Neuronal stem cell (in vitro differentiated cells): ENCODE results near the gene SEL1L3. TPM values are rescaled to one million over a fixed set of nuclear protein-coding genes. Genes with fewer than 3 reads are reported as not detected.
"Not testable (repeated sequence)": the region's sequence is repeated elsewhere in the genome, so short reads cannot be mapped to it uniquely, and the experiment has no call there.

Experiments
- DNase-seq: peaks from one replicate; pipeline ENCODE4 v3.0.0-alpha.2; 2013; ENCODE audit warnings: low spot score
- H2AFZ ChIP-seq: one replicate; pipeline ENCODE4 v1.6.1; 2013; ENCODE audit warnings: mild to moderate bottlenecking, low read length, inconsistent platforms
- H2AK5ac ChIP-seq: 2 replicates; pipeline ENCODE4 v1.6.1; 2013; ENCODE audit warnings: low read depth, mild to moderate bottlenecking, inconsistent platforms, low read length, moderate library complexity, mixed read lengths
- H2BK120ac ChIP-seq: 2 replicates; pipeline ENCODE4 v1.6.1; 2013; ENCODE audit warnings: low read depth, mild to moderate bottlenecking, inconsistent platforms, low read length, moderate library complexity, mixed read lengths
- H2BK12ac ChIP-seq: one replicate; pipeline ENCODE4 v1.6.1; 2013; ENCODE audit warnings: low read length, inconsistent platforms
- H2BK15ac ChIP-seq: 2 replicates; pipeline ENCODE4 v1.6.1; 2013; ENCODE audit warnings: mild to moderate bottlenecking, low read length, inconsistent platforms, mixed read lengths
- H2BK5ac ChIP-seq: one replicate; pipeline ENCODE4 v1.6.1; 2013; ENCODE audit warnings: inconsistent platforms, mild to moderate bottlenecking, low read length, moderate library complexity
- H3K14ac ChIP-seq: one replicate; pipeline ENCODE4 v1.6.1; 2013; ENCODE audit warnings: low read length, inconsistent platforms
- H3K18ac ChIP-seq: 2 replicates; pipeline ENCODE4 v1.6.1; 2013; ENCODE audit warnings: low read length, inconsistent platforms
- H3K23ac ChIP-seq: 2 replicates; pipeline ENCODE4 v1.6.1; 2013; ENCODE audit warnings: low read depth, mild to moderate bottlenecking, mixed read lengths, low read length, inconsistent platforms; ENCODE audit not compliant: poor library complexity
- H3K27ac ChIP-seq: replicated peaks from 3 replicates; pipeline ENCODE4 v1.5.1; 2013; ENCODE audit warnings: low read length, inconsistent platforms
- H3K27me3 ChIP-seq, 3 experiments: 2 replicates each; pipeline ENCODE4 v1.6.1; 2013; ENCODE audit warnings: low read length in 3 of 3, mild to moderate bottlenecking in 2 of 3, inconsistent platforms in 1 of 3, low read depth in 1 of 3, mixed read lengths in 1 of 3, moderate library complexity in 1 of 3; ENCODE audit not compliant: control insufficient read depth in 3 of 3, insufficient read depth in 3 of 3
- H3K36me3 ChIP-seq, 2 donors: replicated peaks in 1 of 2; 2 replicates each; pipeline ENCODE4 v1.6.1; 2013; ENCODE audit warnings: low read length in 2 of 2; ENCODE audit not compliant: control insufficient read depth in 2 of 2, insufficient read depth in 2 of 2
- H3K4ac ChIP-seq: 2 replicates; pipeline ENCODE4 v1.6.1; 2013; ENCODE audit warnings: inconsistent platforms, mild to moderate bottlenecking, low read length, moderate library complexity
- H3K4me1 ChIP-seq, 2 donors: 1 replicate in 1 of 2; 2 replicates in 1 of 2; pipeline ENCODE4 v1.6.1; 2013; ENCODE audit warnings: low read length in 2 of 2, low read depth in 1 of 2; ENCODE audit not compliant: control insufficient read depth in 2 of 2, insufficient read depth in 1 of 2
- H3K4me2 ChIP-seq: one replicate; pipeline ENCODE4 v1.6.1; 2013; ENCODE audit warnings: mild to moderate bottlenecking, low read length, inconsistent platforms; ENCODE audit not compliant: insufficient read depth, poor library complexity, severe bottlenecking
- H3K4me3 ChIP-seq, 2 donors: 2 replicates each; pipeline ENCODE4 v1.5.1; 2013; ENCODE audit warnings: low read length in 2 of 2, mild to moderate bottlenecking in 2 of 2, inconsistent platforms in 1 of 2, moderate library complexity in 1 of 2
- H3K79me1 ChIP-seq: one replicate; pipeline ENCODE4 v1.6.1; 2013; ENCODE audit warnings: low read depth, mild to moderate bottlenecking, inconsistent platforms, low read length, moderate library complexity
- H3K9ac ChIP-seq: one replicate; pipeline ENCODE4 v1.6.1; 2013; ENCODE audit warnings: mild to moderate bottlenecking, low read depth, low read length, inconsistent platforms; ENCODE audit not compliant: poor library complexity
- H3K9me3 ChIP-seq, 2 donors: replicated peaks in 1 of 2; 2 replicates each; pipeline versions ENCODE3 to v1.6.1; 2013; ENCODE audit warnings: low read length in 2 of 2, mild to moderate bottlenecking in 2 of 2, inconsistent platforms in 1 of 2, low read depth in 1 of 2, mixed read lengths in 1 of 2, moderate library complexity in 1 of 2; ENCODE audit not compliant: control insufficient read depth in 2 of 2, insufficient read depth in 1 of 2
- H4K8ac ChIP-seq: one replicate; pipeline ENCODE4 v1.6.1; 2013; ENCODE audit warnings: low read depth, mild to moderate bottlenecking, inconsistent platforms, low read length, moderate library complexity
- H4K91ac ChIP-seq: one replicate; pipeline ENCODE4 v1.6.1; 2013; ENCODE audit warnings: low read length, low read depth, mild to moderate bottlenecking, inconsistent platforms; ENCODE audit not compliant: poor library complexity
- WGBS, 2 donors: extraction: QIAGEN DNeasy Blood & Tissue Kit; methylation state at CpG; one replicate each; pipeline ENCODE4 v1.1.7; 2013; ENCODE audit warnings: missing lambda C conversion rate in 2 of 2, mixed read lengths in 1 of 2; ENCODE audit not compliant: insufficient read length in 2 of 2, insufficient replicate concordance in 1 of 2; ENCODE audit errors: extremely low coverage in 2 of 2; 5-methylcytosine and 5-hydroxymethylcytosine counted together
- polyA plus RNA-seq, 2 experiments: library from polyadenylated mRNA; stranded (reverse); fragments of 200-250 nt; gene quantifications; one replicate each; pipeline ENCODE4 v1.2.3, GENCODE V29; 2013

SEL1L3 gene
- polyA plus RNA-seq (2013, experiment 1 of 2): 37.6 TPM
- polyA plus RNA-seq (2013, experiment 2 of 2): 34.7 TPM

DNA sequence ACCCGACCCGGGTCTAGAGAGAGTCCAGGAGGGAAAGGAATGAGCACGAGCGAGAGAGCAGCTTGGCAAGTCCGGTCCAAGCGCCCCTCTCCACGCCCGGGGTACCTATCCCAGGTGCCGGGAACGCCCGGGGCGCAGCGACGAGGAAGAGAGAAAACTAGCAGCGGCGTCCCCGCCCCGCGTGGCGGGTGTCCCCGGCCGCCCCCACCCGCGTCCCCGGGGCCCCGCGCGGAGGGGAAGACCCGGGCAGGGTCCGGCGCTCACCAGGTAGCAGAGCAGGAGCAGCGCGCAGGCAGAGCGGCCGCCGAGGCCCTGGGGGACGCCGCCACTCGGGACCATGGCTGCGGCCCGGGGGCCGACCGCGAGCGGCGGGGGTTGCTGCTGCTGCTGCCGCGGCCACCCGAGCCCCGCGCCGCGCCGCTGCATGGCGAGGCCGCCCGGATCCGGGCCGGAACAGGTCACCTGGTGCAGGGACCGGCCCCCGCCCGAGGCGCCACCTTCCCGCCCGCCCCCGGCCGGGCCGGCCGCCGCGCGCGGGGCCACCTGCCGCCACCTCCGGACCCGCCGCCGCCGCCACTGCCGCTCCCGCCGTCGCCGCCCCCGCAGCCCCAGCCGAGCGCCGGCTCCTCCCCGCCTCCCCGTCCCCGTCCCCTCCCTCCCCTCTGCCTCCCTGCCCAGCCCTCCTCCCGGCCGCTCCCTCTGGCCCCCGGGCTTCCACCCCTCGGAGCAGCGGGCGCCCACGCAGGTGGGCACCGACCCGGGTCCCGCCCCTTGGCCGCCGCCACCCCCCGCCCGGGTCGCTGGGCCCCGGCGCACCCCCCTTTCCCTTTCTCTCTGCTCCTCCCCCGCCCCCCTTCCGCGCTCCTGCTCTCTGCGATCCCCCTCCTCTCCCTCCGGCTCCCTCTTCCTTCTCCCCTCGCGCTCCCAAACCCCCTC lies at the start of gene SEL1L3:
SEL1L3 (minus strand) TSS at position 578 of the 936 bp plus-strand sequence; CDS start at position 426, 152 bp downstream.
- Histone ChIP-seq H3K4ac (no peak within 1 kb of the TSS), H3K9ac (peak within 1 kb of the TSS; percentile 88), H3K4me1 (peaks cover 9 to 11% of the 10 kb centered on the region in 2 donors), H2AFZ (peak within 1 kb of the TSS; percentile 86), H3K27ac (no peak within 1 kb of the TSS), H2BK120ac (peak within 1 kb of the TSS; percentile 57), H4K91ac (no peak within 1 kb of the TSS), H3K4me2 (peak within 1 kb of the TSS; percentile 83), H3K23ac (no peak within 1 kb of the TSS), H2AK5ac (no peak within 1 kb of the TSS), H3K14ac (no peak within 1 kb of the TSS), H2BK12ac (no peak within 1 kb of the TSS), H3K9me3 (no peaks in the 10 kb centered on the region), H3K36me3 (no peaks in the 10 kb centered on the region), H3K27me3 (peaks cover 0 to 57% (median 11%) of the 10 kb centered on the region in 3 experiments), H3K79me1 (peaks cover 2% of the 10 kb centered on the region), H3K4me3 (peak within 1 kb of the TSS; percentile 44 to 88), H2BK15ac (no peak within 1 kb of the TSS), H4K8ac (no peak within 1 kb of the TSS), H2BK5ac (no peak within 1 kb of the TSS), H3K18ac (peak within 1 kb of the TSS; percentile 89)
- no CpG with 5 or more reads among the region's 115 CpGs for WGBS, 2 donors
- DNase-seq: peak; percentile 38

DNA sequence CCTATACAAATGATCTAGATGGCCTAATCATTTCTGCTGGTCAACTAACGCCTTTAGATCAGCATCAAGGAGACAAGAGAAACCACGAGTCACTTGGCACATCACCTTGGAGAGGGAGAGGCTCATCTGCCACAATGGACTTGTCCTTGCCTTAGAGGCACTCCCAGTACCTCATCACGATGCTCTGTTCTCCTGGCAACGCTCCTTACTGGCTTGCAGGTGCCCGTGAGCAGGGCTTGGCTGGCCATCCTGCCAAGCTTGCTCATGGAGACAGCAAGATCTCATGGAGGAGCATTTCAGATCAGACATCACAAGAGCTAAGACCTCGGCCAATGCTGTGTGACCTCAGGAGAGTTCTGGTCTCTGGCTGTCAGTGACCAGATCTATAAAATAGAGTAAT lies 48.6 kb upstream of the SEL1L3 start:
- H3K27ac ChIP-seq: no peak overlapping the region

DNA sequence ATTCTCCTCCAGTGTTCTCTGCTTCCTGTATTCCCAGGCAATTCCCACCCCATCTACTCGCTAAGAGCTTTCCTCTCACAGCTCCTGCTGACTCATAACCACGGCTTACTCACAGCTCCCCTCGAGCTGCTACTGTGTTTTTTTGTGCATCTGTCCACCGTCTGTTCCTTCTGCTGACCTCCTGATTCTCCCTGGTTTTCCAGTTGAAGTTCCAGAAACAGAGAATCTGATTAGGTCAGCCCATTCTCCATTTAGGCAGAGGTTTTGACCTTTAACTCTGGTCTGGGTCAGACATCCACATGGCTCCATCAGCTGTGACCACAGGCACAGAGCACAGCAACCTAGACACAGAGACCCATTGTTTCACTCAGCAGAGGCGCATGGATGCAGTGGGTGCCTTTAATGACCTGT lies 45.7 kb upstream of the SEL1L3 start:
- H3K18ac ChIP-seq: no peak overlapping the region
- no peak overlapping the region for H2AK5ac ChIP-seq
- peaks cover 5 to 7% of the 10 kb centered on the region in 2 donors for H3K4me1 ChIP-seq
- H3K23ac ChIP-seq: no peak overlapping the region
- H3K4ac ChIP-seq: no peak overlapping the region
- no peak overlapping the region for H2BK15ac ChIP-seq
- H4K8ac ChIP-seq: no peak overlapping the region
- no peak overlapping the region for H3K9ac ChIP-seq
- no peak overlapping the region for H3K27ac ChIP-seq
- WGBS, 2 donors: no CpG with 5 or more reads among the region's 5 CpGs
- H2AFZ ChIP-seq: no peak overlapping the region
- no peak overlapping the region for H2BK5ac ChIP-seq
- H3K14ac ChIP-seq: no peak overlapping the region
- H3K36me3 ChIP-seq: no peaks in the 10 kb centered on the region
- H4K91ac ChIP-seq: no peak overlapping the region
- peaks cover 0 to 3% of the 10 kb centered on the region in 2 donors for H3K9me3 ChIP-seq
- no peaks in the 10 kb centered on the region for H3K27me3 ChIP-seq
- no peak overlapping the region for H2BK120ac ChIP-seq
- H3K4me2 ChIP-seq: no peak overlapping the region
- H2BK12ac ChIP-seq: no peak overlapping the region
- H3K79me1 ChIP-seq: no peaks in the 10 kb centered on the region
- DNase-seq: no peak
- H3K4me3 ChIP-seq: no peak overlapping the region

More for the DNA sequence above, 48.6 kb upstream of the SEL1L3 start:
- Histone ChIP-seq H2BK120ac (no peak overlapping the region), H3K9me3 (peaks cover 0 to 3% of the 10 kb centered on the region in 2 donors), H2AFZ (no peak overlapping the region), H3K4me2 (no peak overlapping the region), H4K91ac (no peak overlapping the region), H3K14ac (no peak overlapping the region), H3K18ac (no peak overlapping the region), H3K4ac (no peak overlapping the region), H4K8ac (no peak overlapping the region), H2BK5ac (no peak overlapping the region), H3K4me3 (no peak overlapping the region), H3K27me3 (no peaks in the 10 kb centered on the region), H2BK15ac (no peak overlapping the region), H3K4me1 (peaks cover 7% of the 10 kb centered on the region in 2 donors), H3K9ac (no peak overlapping the region), H3K36me3 (no peaks in the 10 kb centered on the region), H2AK5ac (no peak overlapping the region), H2BK12ac (no peak overlapping the region), H3K79me1 (no peaks in the 10 kb centered on the region), H3K23ac (no peak overlapping the region)
- no CpG with 5 or more reads among the region's 6 CpGs for WGBS, 2 donors
- DNase-seq: no peak

DNA sequence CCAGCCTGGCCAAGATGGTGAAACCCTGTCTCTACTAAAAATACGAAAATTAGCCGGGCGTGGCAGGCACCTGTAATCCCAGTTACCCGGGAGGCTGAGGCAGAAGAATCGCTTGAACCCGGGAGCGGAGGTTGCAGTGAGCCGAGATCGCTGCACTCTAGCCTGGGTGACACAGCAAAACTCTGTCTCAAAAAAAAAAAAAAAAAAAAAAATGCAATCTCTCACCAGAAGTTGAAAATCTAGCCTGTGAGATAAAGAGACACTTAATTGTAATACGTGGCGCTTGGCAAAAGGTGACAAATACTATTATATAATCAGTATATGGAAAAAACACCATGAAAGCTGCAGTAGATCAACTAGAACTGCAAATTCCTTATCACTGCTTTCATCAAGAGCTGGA lies 43.3 kb upstream of the SEL1L3 start:
- H2BK15ac ChIP-seq, DNase-seq, H2BK120ac ChIP-seq, H3K4me3 ChIP-seq, H4K91ac ChIP-seq, H3K9me3 ChIP-seq, H3K14ac ChIP-seq, H3K27me3 ChIP-seq, H3K4ac ChIP-seq, H3K4me1 ChIP-seq, H2AK5ac ChIP-seq, H3K36me3 ChIP-seq, H3K4me2 ChIP-seq, H2BK5ac ChIP-seq, H2AFZ ChIP-seq, H3K18ac ChIP-seq, H2BK12ac ChIP-seq, H3K9ac ChIP-seq, H3K27ac ChIP-seq, H4K8ac ChIP-seq, H3K79me1 ChIP-seq, H3K23ac ChIP-seq: not testable (repeated sequence)
- WGBS, 2 donors: no CpG with 5 or more reads among the region's 11 CpGs
